GM13977 (cell line): ENCODE results near the gene BET1L.
"Not testable (repeated sequence)": the region's sequence is repeated elsewhere in the genome, so short reads cannot be mapped to it uniquely, and the experiment has no call there.

ENCODE experiments used
- DNase-seq: peaks from one replicate; pipeline ENCODE4 v3.0.0; 2012; ENCODE audit warnings: low spot score
- CTCF ChIP-seq: IDR thresholded peaks from 2 replicates; pipeline ENCODE4 v1.5.1; 2012; ENCODE audit warnings: mild to moderate bottlenecking, control low read depth; ENCODE audit not compliant: insufficient read depth; ENCODE audit errors: extremely low read depth, missing control alignments
- in situ Hi-C: fragments of 300-500 bp; cut with MboI; formaldehyde crosslinking; loops from one replicate; pipeline ENCODE4 v1.12.0; 2022; ENCODE audit warnings: low sequenced_read_pairs, low pct_unique_long_range_greater_than_20kb, mixed read lengths, inconsistent platforms; ENCODE audit not compliant: unreplicated experiment

BET1L gene

DNA sequence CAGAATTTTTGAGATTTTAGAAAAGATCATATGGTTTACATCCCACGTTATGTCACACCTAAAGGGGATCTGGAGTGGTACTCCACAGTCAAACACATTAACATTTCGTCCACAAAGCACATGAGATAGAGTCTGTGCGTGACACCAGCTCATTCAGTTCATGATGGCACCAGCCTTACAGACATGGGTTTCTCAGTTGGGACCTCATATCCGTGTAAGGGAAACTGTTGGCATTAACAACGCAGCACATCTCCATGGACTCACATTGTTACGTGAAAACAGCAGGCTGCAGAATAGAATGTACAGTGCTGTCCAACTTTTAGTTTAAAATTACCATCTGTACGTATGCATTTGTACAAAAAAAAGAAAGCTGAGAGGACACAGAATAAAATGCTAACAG is 14.3 kb upstream of the BET1L start:
- TF ChIP-seq CTCF: no peak
- DNase-seq: no peak

GRCh38 chr11:220641-221215 is 13.5 kb upstream of the BET1L start:
- in situ Hi-C loops: not testable (repeated sequence)

More for the DNA sequence above, 14.3 kb upstream of the BET1L start:
- in situ Hi-C loops: no loop called here

DNA sequence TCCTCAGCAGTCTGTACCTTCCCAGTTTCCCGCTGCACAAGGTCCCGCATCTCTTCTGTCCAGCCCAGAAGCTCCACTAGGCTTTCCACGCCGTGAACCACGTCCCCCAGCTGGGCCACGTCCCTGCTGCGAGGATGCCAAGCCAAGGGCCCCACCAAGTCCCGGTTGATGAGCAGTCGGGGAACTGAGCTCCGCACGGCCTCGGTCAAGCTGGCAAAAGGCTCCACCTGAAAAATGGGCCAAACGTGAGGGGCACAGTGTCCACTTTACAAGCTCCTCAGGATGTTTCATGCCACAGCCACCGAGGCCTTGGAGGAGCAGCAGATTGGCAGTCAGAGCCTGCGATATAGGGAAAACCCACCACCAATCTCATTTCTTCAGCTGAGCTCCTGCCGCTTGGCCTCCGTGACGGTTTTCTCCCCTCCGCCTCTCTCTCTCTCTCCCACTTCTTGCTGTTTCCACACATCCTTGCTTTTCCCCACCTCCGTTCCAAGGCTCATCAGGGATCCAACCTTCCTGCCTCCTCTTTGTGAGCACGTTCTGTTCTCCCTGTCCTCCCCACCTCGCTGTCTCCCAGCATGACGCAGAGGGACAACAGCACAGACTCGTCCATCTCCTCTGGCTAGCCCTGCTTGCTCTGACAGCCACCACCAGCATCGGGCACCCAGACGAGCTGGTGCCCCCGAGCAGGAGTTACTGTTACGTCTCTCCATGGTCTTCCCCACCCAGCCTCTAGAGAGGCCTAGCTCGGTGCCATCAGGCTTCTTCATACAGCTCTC is 11.8 kb upstream of the BET1L start:
- TF ChIP-seq CTCF: no peak
- DNase-seq: no peak
- in situ Hi-C loops: no loop called here

More at GRCh38 chr11:220641-221215, 13.5 kb upstream of the BET1L start:
- not testable (repeated sequence) for DNase-seq

- in situ Hi-C loops: no loop called here
- no peak for DNase-seq
- no peak for TF ChIP-seq CTCF
Measured at GRCh38 chr11:217704-218103, 10.5 kb upstream of the BET1L start.

- in situ Hi-C loops: no loop called here
- no peak for DNase-seq
- no peak for TF ChIP-seq CTCF
Measured at GRCh38 chr11:216081-216974, 9.1 kb upstream of the BET1L start.

DNA sequence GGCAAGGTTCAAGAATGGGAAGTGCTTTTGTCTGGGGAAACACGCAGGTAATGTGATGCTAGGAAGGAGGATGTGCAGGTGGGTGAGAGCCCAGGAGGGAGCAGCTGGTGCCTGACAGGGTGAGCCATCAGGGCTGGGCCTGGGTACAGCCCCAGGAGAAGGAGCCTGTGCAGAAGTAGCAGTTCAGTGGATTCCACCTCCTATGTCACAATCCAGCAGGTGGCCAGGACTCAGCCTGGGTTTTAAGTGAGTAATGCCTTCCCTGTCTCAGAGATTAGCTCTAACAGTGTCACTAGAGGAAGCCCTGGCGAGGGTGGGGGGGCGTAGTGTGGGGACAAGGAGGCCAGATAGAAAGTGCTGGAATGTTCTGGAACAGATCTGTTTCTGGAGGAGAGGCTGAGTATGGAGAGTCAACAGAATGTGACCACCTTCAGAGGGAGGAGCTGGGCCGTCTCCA is 8.4 kb upstream of the BET1L start:
- no peak for DNase-seq
- no peak for TF ChIP-seq CTCF
- in situ Hi-C loops: no loop called here
